Measurements from ENCODE around the gene PARL.
"Not testable (repeated sequence)": the region's sequence is repeated elsewhere in the genome, so short reads cannot be mapped to it uniquely, and the experiment has no call there.

PARL gene

GRCh38 chr3:183784503-183784902 is 100.2 kb downstream of the PARL start:
- DNase-seq, result not testable (repeated sequence)

GRCh38 chr3:183782576-183783276 is 102.0 kb downstream of the PARL start:
- DNase-seq, result no peak
- ATAC-seq, result no peak

More at GRCh38 chr3:183784503-183784902, 100.2 kb downstream of the PARL start:
- ATAC-seq, result not testable (repeated sequence)

GRCh38 chr3:183781246-183781645 is 103.4 kb downstream of the PARL start:
- ATAC-seq (no peak), DNase-seq (no peak)

GRCh38 chr3:183779896-183780465 is 104.7 kb downstream of the PARL start:
- no peak for DNase-seq

More at GRCh38 chr3:183779896-183780465, 104.7 kb downstream of the PARL start:
- ATAC-seq, result no peak

All from stimulated activated naive CD8-positive, alpha-beta T cell treated with anti-CD3 and anti-CD28 coated beads, Interleukin-15, Interleukin-2, amounts not matched to agents 100 U/mL and 50 U/mL, for 24 hours (primary cell).